Ovary (tissue), 9 donors: Measurements from ENCODE around the gene SCYGR4. TPM values are rescaled to one million over a fixed set of nuclear protein-coding genes. Genes with fewer than 3 reads are reported as not detected.

Source experiments
- DNase-seq, 5 donors: peaks; one replicate each; pipeline ENCODE4 v3.0.0-alpha.2; 2019 to 2020
- H3K27ac ChIP-seq, 2 donors: fragments of 200-600 bp; one replicate each; pipeline versions ENCODE4 v1.5.1 to v1.8.0; 2019 to 2022
- H3K27me3 ChIP-seq: fragments of 200-600 bp; one replicate; pipeline ENCODE4 v1.8.0; 2022
- H3K36me3 ChIP-seq: fragments of 200-600 bp; sonication (generic); one replicate; pipeline ENCODE4 v1.5.1; 2019
- H3K4me1 ChIP-seq: one replicate; pipeline ENCODE4 v1.8.1; 2013; ENCODE audit warnings: mild to moderate bottlenecking, moderate library complexity; ENCODE audit not compliant: insufficient read depth
- H3K4me3 ChIP-seq: fragments of 200-600 bp; sonication (generic); one replicate; pipeline ENCODE4 v1.5.1; 2017
- H3K9me3 ChIP-seq, 2 donors: fragments of 200-600 bp in 1 of 2; sonication (generic) in 1 of 2; one replicate each; pipeline versions ENCODE4 v1.5.1 to v1.8.1; 2013 to 2019; ENCODE audit warnings: mild to moderate bottlenecking in 1 of 2, moderate library complexity in 1 of 2
- CTCF ChIP-seq, 3 donors: fragments of 450-650 bp in 2 of 3; fragments of 200-600 bp in 1 of 3; IDR thresholded peaks; one replicate each; pipeline versions ENCODE4 v1.5.1 to v1.8.0; 2016 to 2022; ENCODE audit warnings: antibody characterized with exemption in 3 of 3, mild to moderate bottlenecking in 1 of 3
- EP300 ChIP-seq: sonication (generic); formaldehyde crosslinking; IDR thresholded peaks from one replicate; pipeline ENCODE4 v1.6.1; 2017; ENCODE audit warnings: antibody characterized with exemption
- POLR2A ChIP-seq: fragments of 450-650 bp; IDR thresholded peaks from one replicate; pipeline ENCODE4 v1.6.1; 2017; ENCODE audit warnings: antibody characterized with exemption, mild to moderate bottlenecking, moderate library complexity
- WGBS, 3 donors: extraction: QIAGEN DNeasy Blood & Tissue Kit in 1 of 3; methylation state at CpG; one replicate each; pipeline versions ENCODE4 v1.1.5 to v1.1.7; 2013 to 2017; 5-methylcytosine and 5-hydroxymethylcytosine counted together
- intact Hi-C, 4 donors: fragments of 100-400 bp; cut with DNase I; formaldehyde crosslinking; loops; one replicate each; pipeline versions ENCODE4 v1.11.0 to v1.15.1; 2022 to 2023
- polyA plus RNA-seq, 2 donors: library from polyadenylated mRNA; stranded (reverse); fragments of 200-250 nt in 1 of 2; fragments of 350-450 nt in 1 of 2; fragmentation: Illumina TruSeq in 1 of 2; extraction: RNeasy Lipid Tissue Mini Kit (QIAGEN cat#74804) in 1 of 2; gene quantifications; one replicate each; pipeline ENCODE4 v1.2.3, GENCODE V29; 2013 to 2014
- total RNA-seq, 7 donors: library from RNA; depleted of rRNA in 2 of 7; stranded (reverse); fragments of >200 nt in 2 of 7; fragmentation: NEBNext Ultra II Directional in 3 of 7; extraction: Animal tissue kit (Norgen Biotek cat#: 25700) in 3 of 7; gene quantifications; one replicate each; pipeline versions ENCODE4 v1.1.0 to v1.2.4, GENCODE V29; 2016 to 2023
- donor health status: DM: no; HTN: no; CAD: no; lungs with moderate emphysema.
- donor health status: DM: no; HTN: no; CAD: no.
- donor health status: Bipolar disorder and iron deficiency.
- donor health status: DM: yes; HTN: yes; CAD: no.
- donor health status: DM: no; HTN: no; CAD: no.
- donor health status: DM: yes; HTN: yes; CAD: no.

The SCYGR4 gene
- total and polyA plus RNA-seq, 9 donors: not detected

GRCh38 chr2:227614740-227615139 lies 2.6 kb upstream of the SCYGR4 start, which contains the start of gene SCYGR3:
Gene SCYGR3, minus strand, starts transcription at chr2:227614840. Its CDS starts 0 bp downstream, at chr2:227614840.
- TF ChIP-seq POLR2A (no peak), EP300 (no peak), CTCF (IDR thresholded peaks at IDR 0.05) (no peak)
- WGBS, 3 donors: 82 to 99% (median 94%) methylated on average over 4 of the region's 4 CpGs
- Histone ChIP-seq H3K9me3 (no peaks in the 10 kb centered on the region), H3K4me1 (peaks cover 5% of the 10 kb centered on the region), H3K27me3 (no peaks in the 10 kb centered on the region), H3K4me3 (no peak within 1 kb of the TSS), H3K36me3 (no peaks in the 10 kb centered on the region), H3K27ac (no peak within 1 kb of the TSS)
- intact Hi-C loops: no loop called here
- DNase-seq: no peak

- H3K4me1 ChIP-seq: peaks cover 5% of the 10 kb centered on the region
- no peak overlapping the region for H3K4me3 ChIP-seq
- H3K27me3 ChIP-seq: no peaks in the 10 kb centered on the region
- TF ChIP-seq POLR2A: no peak
- no peak for TF ChIP-seq EP300
- TF ChIP-seq CTCF (IDR thresholded peaks at IDR 0.05): no peak
- no peak overlapping the region for H3K27ac ChIP-seq
- no peaks in the 10 kb centered on the region for H3K36me3 ChIP-seq
- DNase-seq: no peak
- H3K9me3 ChIP-seq: no peaks in the 10 kb centered on the region
- 94 to 98% (median 95%) methylated on average over 4 of the region's 4 CpGs for WGBS, 3 donors
- intact Hi-C loops: no loop called here
These were observed 2.1 kb upstream of the SCYGR4 start for GRCh38 chr2:227615181-227615580.

- Histone ChIP-seq H3K27me3 (no peaks in the 10 kb centered on the region), H3K4me3 (no peak overlapping the region), H3K9me3 (no peaks in the 10 kb centered on the region), H3K27ac (no peak overlapping the region), H3K36me3 (no peaks in the 10 kb centered on the region), H3K4me1 (peaks cover 5% of the 10 kb centered on the region)
- intact Hi-C loops: no loop called here
- no peak for TF ChIP-seq POLR2A
- TF ChIP-seq CTCF (IDR thresholded peaks at IDR 0.05): no peak
- TF ChIP-seq EP300: no peak
- WGBS, 3 donors: 44 to 64% (median 46%) methylated on average over 5 of the region's 5 CpGs
- DNase-seq: no peak
These were observed 1.4 kb upstream of the SCYGR4 start for GRCh38 chr2:227615906-227616305.

GRCh38 chr2:227616631-227617030 lies 667 bp upstream of the SCYGR4 start:
- no peak overlapping the region for H3K27ac ChIP-seq
- intact Hi-C loops: no loop called here
- 14 to 24% (median 23%) methylated on average over 4 of the region's 4 CpGs for WGBS, 3 donors
- H3K9me3 ChIP-seq: no peaks in the 10 kb centered on the region
- peaks cover 5% of the 10 kb centered on the region for H3K4me1 ChIP-seq
- no peaks in the 10 kb centered on the region for H3K36me3 ChIP-seq
- TF ChIP-seq EP300: no peak
- TF ChIP-seq POLR2A: no peak
- TF ChIP-seq CTCF (IDR thresholded peaks at IDR 0.05): no peak
- no peak overlapping the region for H3K4me3 ChIP-seq
- no peak for DNase-seq
- no peaks in the 10 kb centered on the region for H3K27me3 ChIP-seq

GRCh38 chr2:227623226-227623625 lies 5.9 kb downstream of the SCYGR4 start:
- H3K4me3 ChIP-seq: no peak overlapping the region
- TF ChIP-seq POLR2A (no peak), CTCF (IDR thresholded peaks at IDR 0.05) (no peak)
- H3K4me1 ChIP-seq: no peaks in the 10 kb centered on the region
- DNase-seq: no peak
- no peak overlapping the region for H3K27ac ChIP-seq
- H3K36me3 ChIP-seq: no peaks in the 10 kb centered on the region
- no peaks in the 10 kb centered on the region for H3K9me3 ChIP-seq
- intact Hi-C loops: no loop called here
- no peaks in the 10 kb centered on the region for H3K27me3 ChIP-seq
